ENCODE measurements around the gene QPCT.
"Not testable (repeated sequence)": the region's sequence is repeated elsewhere in the genome, so short reads cannot be mapped to it uniquely, and the experiment has no call there.

The QPCT gene

DNA sequence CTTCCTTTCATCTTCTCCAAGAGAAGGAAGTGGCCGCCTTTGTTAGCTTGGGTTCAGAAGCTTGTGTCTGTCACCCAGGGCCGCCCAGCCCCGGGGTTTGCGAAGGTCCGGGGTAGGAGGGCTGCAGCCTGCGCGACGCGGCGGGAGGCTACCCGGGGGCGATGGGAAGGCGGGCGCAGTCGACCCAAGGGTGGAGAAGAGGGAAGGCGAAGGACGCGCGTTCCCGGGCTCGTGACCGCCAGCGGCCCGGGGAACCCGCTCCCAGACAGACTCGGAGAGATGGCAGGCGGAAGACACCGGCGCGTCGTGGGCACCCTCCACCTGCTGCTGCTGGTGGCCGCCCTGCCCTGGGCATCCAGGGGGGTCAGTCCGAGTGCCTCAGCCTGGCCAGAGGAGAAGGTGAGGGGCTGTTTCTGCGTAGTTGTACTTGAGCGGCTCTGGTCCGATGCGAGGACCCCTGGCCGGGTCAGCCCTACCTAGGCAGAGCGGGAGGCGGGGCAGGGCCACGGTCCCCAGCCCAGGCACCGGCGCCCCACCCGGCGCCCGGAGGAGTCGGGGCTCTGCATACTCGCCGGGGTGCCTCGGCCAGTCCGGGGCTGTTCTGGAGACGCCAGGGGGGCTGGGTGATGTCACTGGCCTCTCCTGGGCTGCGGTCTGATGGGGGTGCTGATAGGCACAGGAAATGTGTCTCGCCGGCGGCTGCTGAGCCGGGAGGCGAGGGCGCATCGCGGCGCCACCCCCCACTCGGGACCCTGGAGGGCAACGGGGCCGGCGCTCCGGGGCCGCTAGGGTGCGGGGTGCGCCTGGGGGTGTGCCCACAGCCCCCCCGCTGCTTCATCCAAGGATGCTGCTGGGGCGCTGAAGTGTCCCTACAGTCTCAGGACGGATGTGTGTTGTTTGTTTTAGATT, at the start of gene QPCT:
QPCT (plus strand) TSS at position 178 of the 909 bp plus-strand sequence; CDS start at position 280, 102 bp downstream.
- DNase-seq: peak; percentile 35

DNA sequence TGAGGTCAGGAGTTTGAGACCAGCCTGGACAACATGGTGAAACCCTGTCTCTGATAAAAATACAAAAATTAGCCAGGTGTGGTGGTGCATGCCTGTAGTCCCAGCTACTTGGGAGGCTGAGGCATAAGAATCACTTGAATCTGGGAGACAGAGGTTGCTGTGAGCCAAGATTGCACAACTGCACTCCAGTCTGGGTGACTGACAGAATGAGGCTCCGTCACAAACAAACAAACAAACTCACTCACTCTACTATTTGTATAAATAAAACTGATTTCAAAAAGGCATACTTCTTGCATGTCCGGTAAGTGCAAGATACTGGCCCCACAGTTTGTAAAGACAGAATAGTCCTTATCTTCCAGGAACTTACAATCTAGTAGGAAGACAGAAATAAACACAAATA, 49.6 kb upstream of the QPCT start:
- not testable (repeated sequence) for DNase-seq

DNA sequence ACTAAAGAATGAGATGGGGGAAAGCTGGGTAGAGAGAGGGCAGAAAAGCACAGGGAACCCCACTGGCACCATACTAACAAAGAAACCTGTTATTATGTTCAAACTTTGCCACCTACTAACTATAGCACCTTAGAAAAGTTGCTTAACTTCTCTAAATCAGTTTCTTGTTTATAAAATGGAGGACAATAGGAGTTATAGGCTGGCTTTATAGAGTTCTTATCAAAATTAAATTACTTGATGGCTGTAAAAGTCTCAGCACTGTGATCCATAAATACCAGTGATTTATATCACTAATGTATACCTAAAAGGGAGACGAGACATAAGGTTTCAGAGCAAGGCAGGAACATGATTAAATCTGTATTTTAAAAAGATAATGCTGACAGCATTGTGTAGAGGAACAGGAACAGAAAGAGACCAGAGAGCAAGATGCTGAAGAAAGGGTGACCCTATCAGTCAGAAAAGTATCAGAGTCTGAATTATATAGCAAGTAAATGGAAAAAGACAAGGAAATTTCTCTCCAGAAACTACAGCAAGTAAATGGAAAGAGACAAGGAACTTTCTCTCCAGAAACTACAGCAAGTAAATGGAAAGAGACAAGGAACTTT, 48.9 kb upstream of the QPCT start:
- DNase-seq: no peak

DNA sequence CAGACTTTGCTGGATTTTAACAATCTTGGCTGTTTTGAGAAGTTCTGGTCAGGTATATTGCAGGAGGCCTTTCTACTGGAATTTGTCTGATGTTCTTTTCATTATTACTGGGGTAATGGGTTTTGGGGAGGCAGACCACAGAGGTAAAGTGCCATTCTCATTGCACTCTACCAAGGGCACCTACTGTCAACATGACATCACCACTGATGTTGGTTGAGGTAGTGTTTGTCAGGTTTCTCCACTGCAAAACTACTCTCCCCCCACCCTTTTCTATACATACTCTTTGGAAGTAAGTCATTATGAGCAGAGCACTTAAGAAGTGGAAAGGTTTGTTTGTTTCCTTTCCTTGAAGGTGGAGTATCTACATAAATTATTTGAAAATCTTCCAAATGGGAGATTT, 46.8 kb upstream of the QPCT start:
- DNase-seq: no peak

DNA sequence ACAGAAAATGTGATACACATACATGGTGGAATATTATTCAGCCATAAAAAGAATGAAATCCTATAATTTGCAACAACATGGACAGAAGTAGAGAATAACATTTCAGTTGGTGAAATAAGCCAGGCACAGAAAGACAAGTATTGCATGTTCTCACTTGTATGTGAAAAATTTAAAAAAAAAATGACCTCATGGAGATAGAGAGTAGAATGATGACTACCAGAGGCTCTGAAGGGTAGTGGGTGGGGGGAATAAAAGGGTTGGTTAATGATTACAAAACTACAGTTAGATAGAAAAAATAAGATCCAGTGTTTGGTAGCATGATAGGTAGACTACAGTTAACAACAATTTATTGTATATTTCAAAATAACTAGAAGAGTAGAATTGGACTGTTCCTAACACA, 44.3 kb upstream of the QPCT start:
- no peak for DNase-seq

DNA sequence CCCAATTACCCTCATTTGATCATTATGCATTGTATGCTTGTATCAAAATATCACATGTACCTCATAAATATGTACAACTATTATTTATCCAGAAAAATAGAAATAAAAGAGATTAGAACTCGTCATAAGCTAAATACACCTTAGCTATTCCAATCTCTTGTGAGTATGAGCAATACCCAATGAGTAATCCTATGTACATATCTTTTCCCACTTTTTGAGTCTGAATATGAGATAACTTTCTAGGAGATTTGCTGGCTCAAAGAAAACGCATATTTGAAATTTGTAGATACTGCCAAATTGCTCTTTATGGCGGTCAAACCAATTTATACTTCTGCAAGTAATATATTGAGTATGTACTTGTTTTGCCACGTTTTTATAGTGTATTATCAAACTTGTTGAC, 43.9 kb upstream of the QPCT start:
- no peak for DNase-seq

DNA sequence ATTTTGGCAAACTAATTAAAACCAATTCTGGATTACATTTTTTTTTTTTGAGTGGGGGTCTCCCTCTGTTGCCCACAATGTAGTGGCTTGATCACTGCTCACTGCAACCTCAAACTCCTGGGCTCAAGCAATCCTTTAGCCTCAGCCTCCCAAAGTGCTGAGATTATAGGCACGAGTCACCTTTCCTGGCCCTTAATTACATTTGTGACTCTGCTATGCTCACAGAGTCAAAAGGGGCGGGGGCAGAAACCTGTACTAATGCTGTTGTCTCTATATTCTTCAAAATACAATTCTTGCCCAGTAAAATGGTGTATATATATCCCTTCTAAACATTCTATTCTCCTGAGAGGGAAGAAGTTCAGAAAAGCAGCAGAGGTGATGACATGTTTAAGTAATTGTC, 43.0 kb upstream of the QPCT start:
- no peak for DNase-seq

DNA sequence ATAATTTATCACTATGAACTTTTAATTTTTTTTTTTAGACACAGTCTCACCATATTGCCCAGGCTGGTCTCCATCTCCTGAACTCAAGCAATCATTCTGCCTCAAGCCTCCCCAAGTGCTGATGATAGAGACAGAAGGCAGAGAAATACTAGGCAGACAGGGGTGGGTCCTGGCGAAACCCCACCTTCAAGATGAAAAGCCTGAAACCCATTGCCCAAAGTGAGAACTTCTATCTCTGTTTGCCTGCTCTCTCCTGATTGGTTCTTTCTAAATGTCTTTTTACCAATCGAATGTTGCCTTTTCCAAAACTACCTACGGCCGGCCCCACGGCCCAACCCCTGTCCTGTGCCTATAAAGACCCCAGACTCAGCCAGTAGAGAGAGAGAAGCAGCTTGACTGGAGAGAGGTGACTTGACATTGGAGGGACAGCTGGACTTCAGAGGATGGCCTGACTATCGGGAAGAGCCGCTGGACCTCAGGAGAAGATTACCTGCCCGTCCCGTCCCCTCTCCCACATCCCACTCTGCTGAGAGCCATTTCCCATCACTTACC, 41.7 kb upstream of the QPCT start:
- no peak for DNase-seq

DNA sequence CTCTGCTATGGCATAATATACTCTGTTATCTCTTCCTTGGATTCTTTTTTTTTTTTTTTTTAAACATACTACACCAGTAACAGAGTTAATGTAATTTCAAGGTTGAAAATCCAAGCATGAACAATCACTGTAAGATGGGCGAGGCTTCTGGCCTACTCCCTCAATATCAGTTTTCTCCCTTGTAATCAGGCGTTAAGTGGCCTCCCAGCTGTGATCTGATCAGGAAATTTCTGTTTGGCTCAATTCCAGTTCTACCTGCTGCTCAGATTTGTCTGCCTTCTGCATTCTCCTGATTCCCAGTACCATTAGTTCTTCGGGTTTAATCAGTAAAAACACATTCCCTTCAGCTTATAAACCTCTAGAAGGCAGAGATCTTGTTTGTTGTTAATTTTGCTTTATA, 38.4 kb upstream of the QPCT start:
- DNase-seq: no peak

DNA sequence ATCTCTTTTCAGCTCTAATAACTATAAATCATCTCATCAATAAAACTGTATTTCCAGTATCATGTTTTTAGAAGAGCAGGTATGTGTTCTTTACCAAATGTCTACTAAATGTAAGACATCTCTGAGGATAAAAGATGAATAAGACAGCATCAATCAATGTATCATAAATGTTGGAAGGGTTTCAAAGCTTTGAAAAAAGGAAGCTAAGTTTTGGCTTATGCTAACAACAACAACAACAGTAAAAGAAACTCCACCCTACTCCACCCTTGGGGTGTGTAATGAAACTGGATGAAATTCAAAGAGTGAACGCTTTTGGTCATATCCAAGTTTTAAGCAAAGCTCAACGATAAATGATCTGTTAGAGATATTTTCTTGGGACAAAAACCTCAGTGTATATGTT, 36.9 kb upstream of the QPCT start:
- DNase-seq: no peak

DNA sequence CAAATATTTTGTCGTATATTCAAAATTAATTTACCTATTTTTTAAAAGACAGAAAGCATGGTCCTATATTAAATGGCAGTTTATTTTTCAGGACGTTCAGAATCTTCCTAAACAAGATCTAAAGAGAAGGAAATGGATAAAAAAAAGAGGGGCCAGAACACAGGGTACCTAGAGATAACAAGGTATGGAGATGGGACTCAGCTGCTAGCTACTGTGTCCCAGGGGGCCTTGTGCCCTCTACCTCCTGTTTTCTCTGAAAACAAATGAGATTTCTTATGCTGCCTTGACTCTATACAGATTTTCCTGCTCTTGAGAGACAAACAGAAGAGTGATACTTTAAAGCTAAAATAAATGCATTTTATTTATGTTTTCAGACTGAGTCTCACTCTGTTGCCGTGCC, 29.1 kb upstream of the QPCT start:
- no peak for DNase-seq

DNA sequence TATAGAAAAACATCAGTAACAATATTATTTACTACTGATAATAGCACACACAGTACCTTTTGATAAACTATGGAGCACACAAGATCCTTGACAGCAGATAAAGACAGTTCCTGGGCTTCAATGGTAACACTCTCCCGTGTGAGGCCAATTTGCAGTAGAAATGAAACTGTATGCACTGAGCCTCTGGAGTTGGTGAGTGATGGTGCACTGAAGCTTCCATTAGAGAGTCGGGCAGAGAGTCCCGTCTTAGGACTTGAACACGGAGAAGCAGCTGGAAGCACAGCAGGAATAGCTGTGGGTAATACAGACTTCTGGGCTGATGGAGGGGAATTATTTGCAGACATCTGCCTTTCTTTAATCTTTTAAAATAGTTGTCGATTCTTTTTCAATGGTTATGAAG, 28.2 kb upstream of the QPCT start:
- DNase-seq: no peak

DNA sequence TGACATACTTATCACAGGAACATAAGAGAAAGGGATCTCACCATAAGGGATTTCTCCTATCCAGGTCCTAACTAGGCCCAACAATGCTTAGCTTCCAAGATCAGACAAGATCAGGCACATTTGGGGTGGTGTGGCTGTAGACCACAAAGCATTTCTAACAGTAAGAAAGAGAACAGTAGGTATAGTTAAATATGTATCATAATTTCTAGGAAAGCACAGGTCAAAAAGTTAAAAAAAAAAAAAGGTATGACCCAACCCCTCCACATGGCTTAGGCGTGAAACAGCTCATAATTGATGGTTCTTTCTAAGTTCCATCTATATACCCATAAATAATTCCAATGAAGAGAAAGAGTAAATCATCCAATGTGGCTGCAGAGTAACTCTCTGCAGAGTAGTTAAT, 26.7 kb upstream of the QPCT start:
- no peak for DNase-seq

DNA sequence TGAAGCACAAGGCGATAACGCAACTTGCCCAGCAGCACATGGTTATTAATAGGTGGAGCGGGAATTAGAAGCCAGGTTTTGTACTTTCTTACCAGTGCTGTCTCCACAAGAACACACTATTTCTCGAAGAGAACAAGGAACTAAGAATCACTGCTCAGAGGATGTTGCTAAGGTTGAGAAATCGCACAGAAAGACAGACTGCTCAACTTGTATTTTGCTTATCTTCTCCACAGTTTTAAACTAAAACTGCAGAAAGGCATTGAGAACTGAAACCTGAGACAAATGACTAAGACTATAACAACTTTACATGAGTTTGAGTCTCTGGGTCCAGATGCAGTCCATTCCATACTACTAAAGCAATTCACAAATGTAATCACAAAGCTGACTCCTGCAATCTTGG, 26.0 kb upstream of the QPCT start:
- peak; percentile 9 for DNase-seq

DNA sequence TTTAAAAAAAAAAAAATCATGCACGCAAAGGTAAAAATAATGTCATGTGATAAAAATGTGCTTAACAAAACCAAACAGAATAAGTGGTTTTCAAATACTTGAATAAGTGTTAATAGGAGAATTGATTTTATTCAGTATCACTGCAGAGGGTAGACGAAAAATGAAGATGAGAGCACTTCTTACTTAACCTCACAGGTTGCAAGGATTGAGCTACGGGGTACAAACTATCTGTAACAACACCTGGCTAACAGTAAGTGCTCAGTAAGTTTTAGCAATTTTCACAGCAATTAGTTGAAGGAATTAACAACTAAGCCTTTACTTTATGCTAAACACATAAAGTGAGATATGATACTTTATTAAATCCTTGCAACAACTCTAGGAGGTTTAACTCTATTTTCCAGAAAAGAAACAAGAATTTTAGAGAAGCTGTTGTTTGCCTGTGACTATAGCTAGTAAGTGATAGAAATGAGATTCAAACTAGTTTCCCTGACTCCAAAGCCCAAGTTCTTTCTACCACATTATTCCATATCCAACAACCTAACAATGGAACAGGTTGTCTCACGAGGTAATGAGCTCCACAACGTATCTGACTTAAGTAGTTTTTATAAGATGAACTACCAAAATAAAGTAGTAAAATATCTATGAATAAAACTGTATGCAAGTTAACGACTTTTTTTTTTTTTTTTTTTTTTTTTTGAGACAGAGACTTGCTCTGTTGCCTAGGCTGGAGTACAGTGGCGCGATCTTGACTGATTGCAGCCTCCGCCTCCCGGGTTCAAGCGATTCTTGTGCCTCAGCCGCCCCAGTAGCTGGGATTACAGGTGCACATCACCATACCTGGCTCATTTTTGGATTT, 24.4 kb upstream of the QPCT start:
- no peak for DNase-seq

DNA sequence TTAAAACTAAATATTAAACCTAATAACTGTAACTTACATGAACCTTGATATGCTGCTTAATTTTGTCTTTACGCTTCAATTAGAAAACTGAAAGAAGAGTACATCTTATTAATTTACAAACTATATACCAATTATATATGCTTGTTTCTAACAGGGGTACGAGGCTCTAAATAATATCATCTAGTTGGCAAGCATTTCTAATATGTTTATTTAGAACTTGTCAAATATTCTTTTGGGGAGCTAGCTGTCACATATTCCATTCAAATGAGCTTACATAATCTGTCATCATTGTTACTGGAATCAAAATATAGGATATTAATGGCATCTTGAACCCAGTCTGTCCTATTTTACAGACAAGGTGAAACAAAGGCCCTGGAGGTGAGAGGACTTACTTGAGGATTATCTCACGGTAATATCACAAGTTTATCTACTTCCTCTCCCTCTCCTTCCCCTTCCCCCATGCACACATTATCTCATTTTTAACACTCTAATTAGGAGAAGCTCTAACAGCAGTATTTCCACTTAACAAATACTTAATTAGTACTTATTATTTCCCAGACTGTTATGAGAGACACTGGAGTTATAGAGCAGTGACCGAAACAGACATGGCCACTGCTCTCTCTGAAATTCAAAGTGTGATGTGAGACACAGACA, 23.3 kb upstream of the QPCT start:
- no peak for DNase-seq

DNA sequence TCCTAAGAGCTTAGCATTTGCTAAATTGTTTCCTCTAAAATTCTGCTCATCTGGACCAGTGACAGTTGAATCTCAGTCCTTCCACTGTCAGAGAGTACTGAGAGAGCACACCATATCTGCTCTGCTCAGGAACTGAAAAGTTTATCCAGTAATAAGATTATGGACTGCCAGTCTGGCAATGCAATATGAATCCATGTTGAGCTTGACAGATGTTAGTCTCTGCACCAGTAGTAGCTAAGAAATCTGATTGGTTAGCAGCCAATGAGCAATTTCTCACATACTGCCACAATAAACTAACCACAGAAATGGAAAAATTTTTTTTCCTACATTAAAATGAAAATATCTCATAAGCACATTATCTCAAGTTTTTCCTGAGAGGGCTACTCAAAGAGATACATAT, 22.1 kb upstream of the QPCT start:
- peak; percentile 29 for DNase-seq

DNA sequence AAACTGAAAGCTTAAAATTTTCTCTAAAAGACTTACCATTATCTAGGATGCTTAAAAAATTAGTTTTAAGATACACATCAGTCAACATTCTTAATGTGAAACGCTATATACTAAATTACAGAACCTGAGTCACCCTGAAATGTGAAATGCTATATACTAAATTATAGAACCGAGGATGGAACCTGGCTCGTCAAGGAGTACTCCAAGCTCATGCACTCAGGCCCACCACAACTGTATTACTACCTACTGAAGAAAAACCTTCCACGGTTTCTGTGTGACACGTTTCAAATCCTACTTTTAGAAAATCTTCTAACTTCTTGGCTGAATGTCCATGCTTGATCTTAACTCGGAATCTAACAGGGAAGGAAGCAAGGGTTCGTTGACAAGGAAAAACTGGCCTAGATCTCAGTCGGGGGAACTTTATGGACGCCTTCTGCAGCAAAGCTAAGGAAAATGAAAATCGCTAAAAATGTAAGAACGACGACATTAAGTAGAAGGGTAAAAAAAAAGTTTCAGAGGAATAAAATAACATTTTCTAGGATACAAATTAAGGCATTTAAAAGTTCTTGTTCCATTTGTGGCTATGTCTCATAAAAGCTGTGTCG, 21.2 kb upstream of the QPCT start:
- no peak for DNase-seq

DNA sequence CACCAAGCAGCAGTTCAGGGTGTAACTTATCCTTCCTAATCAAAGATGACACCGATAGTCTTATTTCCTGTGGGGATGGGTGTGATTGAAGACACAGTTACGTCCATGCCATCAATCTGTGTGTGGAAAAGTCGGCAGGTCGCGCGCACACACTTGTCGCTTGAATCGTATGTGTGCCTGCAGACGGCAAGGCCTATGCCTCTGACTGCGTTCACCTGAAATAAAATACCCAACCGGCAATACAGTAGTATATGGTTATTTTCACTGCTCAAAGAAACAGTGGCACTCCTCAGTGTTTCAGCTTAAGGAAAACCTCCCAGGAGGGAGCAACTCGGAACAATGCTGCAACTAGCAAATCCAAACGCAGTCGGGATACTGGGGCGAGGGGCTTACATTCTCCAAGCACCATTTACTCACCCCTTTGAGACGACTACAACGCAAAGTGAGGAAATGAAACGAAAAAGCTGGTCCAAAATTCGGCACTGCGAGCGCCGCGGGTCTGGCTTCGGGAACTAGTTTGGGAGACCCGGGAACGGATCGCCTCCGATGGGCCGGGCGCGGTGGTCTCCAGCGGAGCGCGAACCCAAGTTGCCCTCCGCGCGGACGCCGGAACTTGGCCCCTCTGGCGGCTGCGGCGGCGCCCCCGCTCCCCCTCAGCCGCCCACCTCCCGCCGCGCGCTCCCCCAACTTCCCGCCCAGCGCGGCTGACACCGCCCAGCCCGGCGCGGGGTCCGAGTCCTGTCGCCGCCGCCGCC, 20.5 kb upstream of the QPCT start:
- DNase-seq: peak; percentile 36

DNA sequence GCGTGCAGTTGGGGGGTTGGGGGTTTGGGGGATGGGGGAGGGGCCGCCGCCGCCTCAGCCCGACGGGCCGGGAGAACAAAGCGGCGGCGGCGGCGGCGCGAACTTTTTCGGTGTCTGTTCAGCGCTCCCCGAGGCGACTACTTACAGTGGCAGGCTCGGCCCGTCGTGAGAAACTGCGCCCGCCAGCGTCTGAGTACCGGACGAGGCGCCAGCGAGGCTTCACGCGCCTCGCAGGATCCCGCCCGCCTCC, 20.0 kb upstream of the QPCT start:
- DNase-seq: peak; percentile 66

DNA sequence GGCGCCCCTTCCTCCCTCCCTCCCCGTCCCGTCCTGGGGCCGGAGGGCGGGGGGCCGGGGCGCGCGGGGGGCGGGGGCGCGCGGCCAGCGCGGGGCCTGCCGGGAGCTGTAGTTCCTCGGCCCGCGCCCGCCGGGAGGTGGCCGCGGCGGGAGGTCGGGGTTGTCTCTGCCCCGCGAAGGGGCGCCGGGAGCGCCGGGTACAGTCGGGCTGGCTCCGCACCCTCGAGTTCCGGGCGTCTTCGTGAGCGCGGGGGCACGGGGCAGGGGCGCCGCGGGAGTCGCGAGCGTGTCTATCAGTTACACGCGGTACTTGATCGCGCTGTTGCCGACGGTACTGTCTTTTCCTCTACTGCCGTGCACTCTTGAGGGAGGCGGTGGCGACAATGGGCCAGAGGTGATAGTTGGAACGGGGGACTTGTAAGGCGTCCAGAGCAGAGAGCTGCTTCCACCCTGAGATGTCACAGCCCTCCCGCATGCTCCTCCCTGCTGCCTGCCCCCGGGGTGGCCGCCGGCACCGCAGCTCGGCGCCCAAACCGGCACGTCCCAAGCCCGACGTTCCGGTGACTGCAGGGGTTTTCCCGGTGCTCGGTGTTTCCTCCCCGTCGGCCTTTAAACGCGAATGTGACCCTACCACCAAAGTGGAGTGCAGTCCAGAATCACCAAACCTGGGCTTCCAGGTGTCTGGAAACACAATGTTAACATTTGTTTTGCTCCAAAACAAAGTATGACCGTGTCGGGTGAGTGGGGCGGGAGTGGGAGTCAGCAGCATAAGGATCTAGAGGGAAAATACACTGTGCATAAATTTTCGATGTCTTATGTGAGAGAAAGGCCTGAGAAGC, 19.4 kb upstream of the QPCT start, which contains the start of gene PRKD3:
PRKD3 (minus strand) TSS at position 48 of the 839 bp plus-strand sequence. CDS start 8,309 bp downstream, outside the sequence.
- peak; percentile 34 for DNase-seq

Data from activated CD4-positive, alpha-beta T cell treated with anti-CD3 and anti-CD28 coated beads, Interleukin-2, Interleukin-6, amounts not matched to agents 100 ng/mL and 50 ng/mL, durations not matched to agents 16 hours and 8 hours (primary cell).